Gastrocnemius medialis (tissue), 4 donors: ENCODE measurements around the gene GNG2.

Source experiments
- POLR2A ChIP-seq, 2 donors: fragments of 450-650 bp; IDR thresholded peaks; one replicate each; pipeline ENCODE4 v1.6.1; 2017; ENCODE audit warnings: antibody characterized with exemption in 2 of 2, mild to moderate bottlenecking in 2 of 2, moderate library complexity in 2 of 2
- TF ChIP-seq, protein P1 (sequence below), 5 experiments: fragments of 450-650 bp in 3 of 5; fragments of 200-600 bp in 2 of 5; sonication (generic) in 2 of 5; IDR thresholded peaks in 4 of 5; conservative IDR thresholded peaks in 1 of 5; 1 replicate in 4 of 5; 2 replicates in 1 of 5; pipeline ENCODE4 v1.5.1; 2016 to 2019; ENCODE audit warnings: antibody characterized with exemption in 5 of 5, mild to moderate bottlenecking in 3 of 5, moderate library complexity in 3 of 5

DNA sequence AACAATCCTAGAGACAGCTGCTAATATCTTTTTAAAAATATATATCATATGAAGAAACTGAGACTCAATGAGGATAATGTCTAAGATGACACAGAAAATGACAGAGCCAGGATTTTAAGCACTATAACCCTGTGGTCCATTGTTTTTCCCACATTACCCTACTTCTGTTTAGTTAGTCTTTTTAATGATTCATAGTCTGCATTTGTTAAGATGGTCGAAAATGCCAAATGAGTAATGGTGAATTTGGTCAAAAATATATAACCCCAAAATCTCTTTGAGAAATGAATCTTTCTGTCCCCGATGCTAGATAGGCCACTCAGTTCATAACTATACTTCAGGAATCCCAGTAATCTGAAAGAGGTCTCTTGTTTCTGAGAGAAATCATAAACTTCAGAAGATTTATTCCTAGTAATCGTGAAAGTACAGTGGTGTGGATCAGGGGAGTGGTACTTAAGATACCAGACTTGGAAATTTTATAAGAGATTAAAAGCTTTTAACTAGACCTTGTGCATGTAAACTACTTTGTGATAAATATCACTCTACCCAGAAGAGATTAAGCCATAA is 139.7 kb downstream of the GNG2 start:
- TF ChIP-seq, protein P1, sequence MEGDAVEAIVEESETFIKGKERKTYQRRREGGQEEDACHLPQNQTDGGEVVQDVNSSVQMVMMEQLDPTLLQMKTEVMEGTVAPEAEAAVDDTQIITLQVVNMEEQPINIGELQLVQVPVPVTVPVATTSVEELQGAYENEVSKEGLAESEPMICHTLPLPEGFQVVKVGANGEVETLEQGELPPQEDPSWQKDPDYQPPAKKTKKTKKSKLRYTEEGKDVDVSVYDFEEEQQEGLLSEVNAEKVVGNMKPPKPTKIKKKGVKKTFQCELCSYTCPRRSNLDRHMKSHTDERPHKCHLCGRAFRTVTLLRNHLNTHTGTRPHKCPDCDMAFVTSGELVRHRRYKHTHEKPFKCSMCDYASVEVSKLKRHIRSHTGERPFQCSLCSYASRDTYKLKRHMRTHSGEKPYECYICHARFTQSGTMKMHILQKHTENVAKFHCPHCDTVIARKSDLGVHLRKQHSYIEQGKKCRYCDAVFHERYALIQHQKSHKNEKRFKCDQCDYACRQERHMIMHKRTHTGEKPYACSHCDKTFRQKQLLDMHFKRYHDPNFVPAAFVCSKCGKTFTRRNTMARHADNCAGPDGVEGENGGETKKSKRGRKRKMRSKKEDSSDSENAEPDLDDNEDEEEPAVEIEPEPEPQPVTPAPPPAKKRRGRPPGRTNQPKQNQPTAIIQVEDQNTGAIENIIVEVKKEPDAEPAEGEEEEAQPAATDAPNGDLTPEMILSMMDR (IDR thresholded peaks at IDR 0.05 in 4 of 5, conservative IDR thresholded peaks at IDR 0.05 in 1 of 5) = no peak
- no peak for TF ChIP-seq POLR2A (IDR thresholded peaks at IDR 0.05)
